ENCODE measurements around the gene RFC3.
"Not testable (repeated sequence)": the region's sequence is repeated elsewhere in the genome, so short reads cannot be mapped to it uniquely, and the experiment has no call there.

Gene RFC3

GRCh38 chr13:33817901-33818706 is at the start of gene RFC3:
Gene RFC3 (plus strand): TSS chr13:33818149. CDS start chr13:33818179, 30 bp downstream.
- DNase-seq (ENCODE audit: low spot score), result peak; percentile 91

- DNase-seq (ENCODE audit: low spot score), result no peak
Measured at GRCh38 chr13:33771296-33771695, 46.7 kb upstream of the RFC3 start.

DNA sequence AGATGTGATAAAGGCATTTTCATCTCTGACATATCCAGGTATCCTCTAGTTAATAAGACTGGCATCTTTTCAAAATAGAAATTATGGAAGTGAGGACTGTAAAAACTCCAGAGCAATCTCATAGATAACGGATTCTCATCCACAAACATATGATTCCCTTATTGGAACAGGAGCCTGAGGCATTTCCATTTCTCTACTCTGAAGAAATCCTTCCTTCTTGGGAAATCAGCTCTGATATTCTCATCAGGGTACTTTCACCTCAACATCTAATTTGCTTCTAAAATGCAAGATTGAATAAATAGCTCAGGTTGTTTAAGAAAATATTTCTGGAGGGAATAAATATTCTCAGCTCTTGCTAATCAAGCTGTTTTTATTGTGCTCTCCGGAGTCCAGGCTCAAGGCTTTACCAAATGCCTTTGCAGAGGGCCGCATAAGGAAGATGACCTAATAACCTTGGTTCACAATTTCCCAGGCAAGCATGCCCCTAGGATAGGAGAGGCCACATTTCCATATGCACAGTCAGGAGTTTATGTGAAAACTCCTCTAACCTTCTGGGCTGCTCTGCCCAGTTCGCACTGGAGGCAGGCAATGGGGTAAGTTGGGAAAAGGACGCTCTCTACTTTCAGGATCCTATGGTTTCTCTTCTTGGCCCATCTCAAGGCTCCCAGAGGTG is 44.0 kb upstream of the RFC3 start:
- no peak for DNase-seq (ENCODE audit: low spot score)

- DNase-seq (ENCODE audit: low spot score), result no peak
Measured at GRCh38 chr13:33775339-33776108, 42.4 kb upstream of the RFC3 start.

DNA sequence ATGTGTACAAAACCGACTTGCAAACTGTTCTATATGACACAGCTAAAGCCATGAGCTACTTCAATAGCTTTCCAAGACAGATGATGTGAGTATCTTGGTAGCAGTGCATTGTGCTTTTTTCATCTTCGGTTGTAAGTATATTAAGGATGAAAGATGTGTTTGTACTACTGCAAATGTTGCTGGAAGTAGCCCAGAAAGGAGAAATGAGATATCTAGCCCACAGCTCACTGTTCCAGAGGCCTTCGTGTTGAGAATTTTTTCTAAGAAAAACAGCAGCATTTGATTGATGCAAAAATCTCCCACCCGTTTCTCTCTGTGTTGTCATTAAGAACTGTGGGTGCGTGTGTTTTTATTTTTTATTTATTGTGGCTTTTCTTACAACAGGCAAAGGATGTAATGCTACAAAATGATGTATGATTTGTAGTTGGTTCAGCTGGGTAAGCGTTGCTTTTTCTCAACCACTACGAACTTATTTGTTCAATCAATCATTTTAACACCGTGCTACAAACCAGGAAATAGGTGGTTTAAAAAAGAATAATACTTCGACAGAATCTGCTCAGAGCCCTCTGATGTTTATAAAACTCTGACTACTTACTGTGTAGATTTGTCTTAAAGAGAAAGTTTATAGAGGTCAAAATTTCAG is 41.6 kb upstream of the RFC3 start:
- DNase-seq (ENCODE audit: low spot score), result no peak

GRCh38 chr13:33782631-33783030 is 35.3 kb upstream of the RFC3 start:
- DNase-seq (ENCODE audit: low spot score), result no peak

DNA sequence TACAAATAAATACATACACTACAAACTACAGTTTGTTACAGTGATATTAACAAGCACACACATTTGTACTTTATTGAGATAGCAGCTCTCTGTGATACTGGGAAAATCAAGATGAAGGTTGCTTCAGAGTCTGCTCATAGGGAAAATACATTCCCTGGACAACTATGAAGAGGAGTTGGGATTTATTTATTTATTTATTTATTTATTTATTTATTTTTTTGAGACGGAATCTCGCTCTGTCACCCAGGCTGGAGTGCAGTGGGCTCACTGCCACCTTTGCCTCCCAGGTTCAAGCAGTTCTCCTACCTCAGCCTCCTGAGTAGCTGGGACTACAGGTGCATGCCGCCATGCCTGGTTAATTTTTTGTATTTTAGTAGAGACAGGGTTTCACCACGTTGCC is 34.7 kb upstream of the RFC3 start:
- DNase-seq (ENCODE audit: low spot score), result not testable (repeated sequence)

- no peak for DNase-seq (ENCODE audit: low spot score)
Measured at GRCh38 chr13:33784738-33785137, 33.2 kb upstream of the RFC3 start.

DNA sequence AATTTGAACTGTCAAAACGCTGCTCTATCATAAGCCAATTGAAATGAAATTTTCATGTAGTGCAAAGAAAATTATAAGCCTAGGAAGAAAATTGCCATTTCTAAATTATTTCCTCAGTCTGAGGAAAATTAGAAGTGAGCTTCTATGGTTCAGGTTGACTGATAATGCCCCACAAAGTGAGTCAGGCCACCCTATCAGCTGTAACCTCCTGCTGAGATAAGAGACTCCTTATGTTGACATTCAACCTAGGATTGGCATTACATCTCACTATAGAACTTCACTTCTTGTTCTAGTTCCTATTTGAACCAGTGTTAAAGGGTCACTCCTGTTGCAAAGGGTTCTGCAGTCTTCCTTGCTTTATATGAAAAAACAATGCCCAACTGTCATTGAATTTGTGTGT is 32.6 kb upstream of the RFC3 start:
- no peak for DNase-seq (ENCODE audit: low spot score)

DNA sequence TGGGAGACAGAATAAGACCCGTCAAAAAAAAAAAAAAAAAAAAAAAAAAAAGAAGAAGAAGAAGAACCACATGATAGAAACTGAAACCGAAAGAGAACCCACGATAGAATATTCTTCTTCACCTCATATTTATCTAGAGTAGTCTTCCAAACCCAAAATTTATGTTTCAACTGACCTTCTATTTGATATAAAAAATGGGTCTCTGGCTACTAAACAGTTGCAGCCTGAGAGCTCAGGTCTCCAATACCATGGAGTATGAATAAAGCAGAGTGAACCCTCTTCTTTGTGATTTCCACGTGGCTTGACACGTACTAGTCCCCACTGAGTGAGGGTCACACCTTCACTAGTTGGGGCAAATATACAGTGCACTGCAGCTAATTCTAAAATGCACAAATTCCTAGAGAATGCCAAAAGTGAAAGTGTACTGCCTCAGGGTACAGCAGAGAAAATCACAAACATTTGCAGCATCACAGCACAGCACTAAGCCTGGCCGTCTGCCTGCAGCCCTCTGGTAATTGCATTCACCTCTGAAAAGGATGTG is 30.8 kb upstream of the RFC3 start:
- DNase-seq (ENCODE audit: low spot score), result no peak

DNA sequence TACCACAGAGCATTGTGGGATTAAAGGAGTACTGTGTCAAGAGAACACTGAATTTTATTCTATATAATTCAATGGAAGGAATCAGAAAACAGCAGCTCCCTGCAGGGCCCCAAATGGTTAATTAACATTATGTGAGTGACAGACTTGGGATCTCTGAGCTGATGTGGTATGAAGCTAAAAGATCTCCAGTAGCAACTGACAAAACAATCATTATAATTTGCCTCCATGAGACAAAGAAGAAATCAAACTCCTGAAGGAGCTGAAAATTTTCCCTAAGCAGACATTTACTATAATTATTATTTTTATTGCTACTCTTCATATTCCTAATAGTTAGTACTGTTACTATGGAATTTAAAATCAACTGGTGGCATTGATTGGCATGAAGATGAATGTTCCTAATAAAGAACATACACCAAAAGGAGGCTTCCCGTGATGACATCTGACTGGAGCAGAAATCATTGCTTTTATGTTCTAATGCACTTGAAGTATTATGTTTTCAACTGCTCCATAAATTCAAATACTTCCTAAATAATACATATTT is 28.8 kb upstream of the RFC3 start:
- no peak for DNase-seq (ENCODE audit: low spot score)

DNA sequence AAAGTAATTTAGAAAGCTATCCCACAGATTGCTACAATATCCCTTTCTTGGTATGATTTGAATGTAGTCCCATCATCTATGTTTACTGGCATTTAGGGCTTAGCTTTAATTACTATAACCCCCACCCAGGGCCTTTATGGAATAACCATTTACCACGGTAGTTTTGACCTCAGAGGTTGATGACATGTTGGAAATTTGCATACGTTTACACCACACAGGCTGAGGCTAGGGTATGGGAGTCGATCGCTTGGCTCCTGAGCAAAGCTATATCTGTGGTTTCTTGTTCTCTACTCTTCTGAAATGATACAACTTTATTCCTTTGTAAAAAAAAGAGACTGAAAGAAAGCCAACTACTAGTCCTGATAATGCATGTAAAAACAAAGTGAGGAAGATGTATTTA is 28.2 kb upstream of the RFC3 start:
- no peak for DNase-seq (ENCODE audit: low spot score)

DNA sequence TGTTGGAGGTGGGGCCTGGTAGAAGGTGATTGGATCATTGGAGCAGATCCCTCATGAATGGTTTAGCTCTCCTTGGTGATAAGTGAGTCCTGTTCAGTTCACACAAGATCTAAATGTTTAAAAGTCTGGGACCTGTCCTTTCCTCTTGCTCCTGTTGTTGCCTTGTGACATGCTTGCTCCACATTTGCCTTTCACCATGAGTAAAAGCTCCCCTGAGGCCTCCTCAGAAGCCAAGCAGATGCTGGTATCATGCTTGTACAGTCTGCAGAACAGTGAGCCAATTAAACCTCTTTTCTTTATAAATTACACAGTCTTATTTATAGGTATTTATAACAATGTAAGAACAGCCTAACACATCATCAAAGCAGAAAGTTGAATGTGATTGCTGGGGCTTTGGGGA is 24.2 kb upstream of the RFC3 start:
- DNase-seq (ENCODE audit: low spot score), result no peak

- peak; percentile 25 for DNase-seq (ENCODE audit: low spot score)
Measured at GRCh38 chr13:33794576-33794975, 23.4 kb upstream of the RFC3 start.

DNA sequence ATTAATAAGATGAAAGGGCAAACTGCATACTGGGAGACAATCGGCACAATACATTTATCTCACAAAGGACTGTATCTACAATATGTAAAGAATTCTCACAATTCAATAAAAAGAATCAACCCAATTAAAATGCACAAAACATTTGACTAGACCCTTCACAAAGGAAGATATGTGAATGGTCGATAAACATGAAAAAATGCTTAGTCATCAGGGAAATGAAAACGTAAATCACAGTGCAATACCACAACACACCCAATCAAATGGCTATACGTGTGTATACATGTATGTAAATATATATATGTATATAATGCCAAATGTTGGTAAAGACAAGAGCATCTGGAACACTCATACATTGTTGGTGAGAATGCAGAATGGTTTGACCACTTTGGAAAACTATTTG is 21.9 kb upstream of the RFC3 start:
- DNase-seq (ENCODE audit: low spot score), result no peak

DNA sequence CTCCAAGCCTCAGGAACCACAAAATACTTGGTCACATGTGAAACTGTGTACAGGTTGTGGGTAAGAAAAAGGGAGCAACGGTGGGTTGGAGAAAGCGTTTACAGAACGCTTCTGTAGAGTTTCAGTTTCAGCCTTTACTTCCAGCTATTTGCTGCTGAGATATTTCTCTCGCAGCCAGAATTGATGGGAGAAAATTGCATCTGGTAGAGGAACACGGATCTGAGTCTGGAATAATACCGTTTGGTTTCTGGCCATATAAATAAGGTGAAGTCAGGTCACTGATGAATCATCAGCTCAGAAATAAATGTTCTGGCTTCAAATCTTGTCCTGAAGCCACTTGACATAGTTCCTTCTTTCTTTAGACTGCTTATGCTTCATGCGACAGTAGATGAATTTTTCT is 20.3 kb upstream of the RFC3 start:
- DNase-seq (ENCODE audit: low spot score), result peak; percentile 24

- DNase-seq (ENCODE audit: low spot score), result no peak
Measured at GRCh38 chr13:33798023-33798422, 19.9 kb upstream of the RFC3 start.

- peak; percentile 52 for DNase-seq (ENCODE audit: low spot score)
Measured at GRCh38 chr13:33799950-33800592, 17.9 kb upstream of the RFC3 start.

GRCh38 chr13:33800646-33801186 is 17.2 kb upstream of the RFC3 start:
- DNase-seq (ENCODE audit: low spot score), result no peak

- no peak for DNase-seq (ENCODE audit: low spot score)
Measured at GRCh38 chr13:33806470-33807248, 11.3 kb upstream of the RFC3 start.
